ENCODE results near the gene ANKDD1A.

DNA sequence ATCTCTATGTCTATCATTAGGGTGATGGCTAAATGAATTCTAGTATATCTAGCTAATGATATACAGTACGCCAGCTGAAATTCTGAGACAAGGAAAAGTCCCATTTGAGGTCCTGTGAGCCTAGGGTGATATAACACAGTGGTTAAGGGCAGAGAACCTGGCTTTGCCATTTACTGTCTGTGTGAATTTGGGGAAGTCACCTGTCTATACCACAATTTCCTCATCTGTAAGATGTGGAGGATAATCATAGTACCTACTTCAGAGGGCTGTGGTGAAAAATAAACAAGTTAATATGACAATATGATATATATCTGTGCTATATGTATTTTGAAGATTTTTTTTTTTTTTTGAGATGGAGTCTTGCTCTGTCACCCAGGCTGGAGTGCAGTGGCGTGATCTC lies 9.8 kb upstream of the ANKDD1A start:
- TF ChIP-seq POLR2AphosphoS5 (IDR thresholded peaks at IDR 0.05) = no peak
- no peak for TF ChIP-seq POLR2A (IDR thresholded peaks at IDR 0.05)
- no peak for TF ChIP-seq EP300 (IDR thresholded peaks at IDR 0.05)
